SH-SY5Y (cell line): ENCODE measurements around the gene TES.

Experiments used
- GATA2 ChIP-seq: IDR thresholded peaks from 2 replicates; pipeline ENCODE4 v1.6.1; 2011; ENCODE audit warnings: mild to moderate bottlenecking, low read depth, low read length
- GATA3 ChIP-seq: IDR thresholded peaks from 2 replicates; pipeline ENCODE4 v1.6.1; 2011; ENCODE audit warnings: low read depth, mild to moderate bottlenecking, low read length, moderate library complexity

GRCh38 chr7:116273918-116274301 lies 63.6 kb downstream of the TES start:
- TF ChIP-seq GATA2 (no peak), GATA3 (no peak)
